Spleen (tissue), 7 donors: ENCODE results near the gene TAS2R60.

ENCODE experiments used
- POLR2A ChIP-seq, 3 donors: fragments of 450-650 bp; IDR thresholded peaks; one replicate each; pipeline ENCODE4 v1.5.1; 2017; ENCODE audit warnings: antibody characterized with exemption in 3 of 3, mild to moderate bottlenecking in 1 of 3
- POLR2AphosphoS5 ChIP-seq, 3 donors: sonication (generic); formaldehyde crosslinking; IDR thresholded peaks; one replicate each; pipeline ENCODE4 v1.5.1; 2017; ENCODE audit warnings: antibody characterized with exemption in 3 of 3
- TF ChIP-seq, protein P1 (sequence below), 11 experiments: fragments of 200-600 bp in 7 of 11; fragments of 450-650 bp in 4 of 11; sonication (generic) in 4 of 11; IDR thresholded peaks in 8 of 11; conservative IDR thresholded peaks in 3 of 11; 1 replicate in 7 of 11; 2 replicates in 4 of 11; pipeline versions ENCODE4 v1.4.0 to v1.8.0; 2016 to 2021; ENCODE audit warnings: antibody characterized with exemption in 11 of 11, inconsistent platforms in 4 of 11, mild to moderate bottlenecking in 1 of 11
- donor health status: DM: no; HTN: no; CAD: no; lungs with moderate emphysema.
- donor health status: DM: no; HTN: no; CAD: no.
- donor health status: DM: no; HTN: no; CAD: no.

DNA sequence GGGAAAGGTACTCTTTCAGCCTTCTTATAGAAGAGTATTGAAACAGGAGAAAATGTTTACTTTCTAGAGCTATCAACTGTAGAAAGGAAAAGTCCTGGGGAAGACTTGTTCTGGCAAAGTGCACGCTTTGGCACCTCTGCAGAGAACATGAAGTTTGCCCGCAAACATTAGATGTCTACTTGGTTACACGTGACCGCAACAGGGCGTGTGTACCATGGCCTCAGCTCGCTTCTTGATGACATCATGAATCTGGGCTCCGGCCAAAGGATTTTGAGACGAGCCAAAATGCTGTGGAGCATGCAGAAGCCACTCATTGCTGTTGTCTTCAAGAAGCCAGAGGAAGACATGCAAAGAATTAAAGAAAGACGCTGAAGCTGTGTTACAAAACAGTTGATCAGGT lies 8.6 kb upstream of the TAS2R60 start:
- TF ChIP-seq, protein P1, sequence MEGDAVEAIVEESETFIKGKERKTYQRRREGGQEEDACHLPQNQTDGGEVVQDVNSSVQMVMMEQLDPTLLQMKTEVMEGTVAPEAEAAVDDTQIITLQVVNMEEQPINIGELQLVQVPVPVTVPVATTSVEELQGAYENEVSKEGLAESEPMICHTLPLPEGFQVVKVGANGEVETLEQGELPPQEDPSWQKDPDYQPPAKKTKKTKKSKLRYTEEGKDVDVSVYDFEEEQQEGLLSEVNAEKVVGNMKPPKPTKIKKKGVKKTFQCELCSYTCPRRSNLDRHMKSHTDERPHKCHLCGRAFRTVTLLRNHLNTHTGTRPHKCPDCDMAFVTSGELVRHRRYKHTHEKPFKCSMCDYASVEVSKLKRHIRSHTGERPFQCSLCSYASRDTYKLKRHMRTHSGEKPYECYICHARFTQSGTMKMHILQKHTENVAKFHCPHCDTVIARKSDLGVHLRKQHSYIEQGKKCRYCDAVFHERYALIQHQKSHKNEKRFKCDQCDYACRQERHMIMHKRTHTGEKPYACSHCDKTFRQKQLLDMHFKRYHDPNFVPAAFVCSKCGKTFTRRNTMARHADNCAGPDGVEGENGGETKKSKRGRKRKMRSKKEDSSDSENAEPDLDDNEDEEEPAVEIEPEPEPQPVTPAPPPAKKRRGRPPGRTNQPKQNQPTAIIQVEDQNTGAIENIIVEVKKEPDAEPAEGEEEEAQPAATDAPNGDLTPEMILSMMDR (IDR thresholded peaks at IDR 0.05 in 8 of 11, conservative IDR thresholded peaks at IDR 0.05 in 3 of 11) = no peak
- no peak for TF ChIP-seq POLR2AphosphoS5 (IDR thresholded peaks at IDR 0.05)
- TF ChIP-seq POLR2A (IDR thresholded peaks at IDR 0.05) = no peak
